ENCODE data around the gene ZNF536. TPM values are rescaled to one million over a fixed set of nuclear protein-coding genes. Genes with fewer than 3 reads are reported as not detected.

Gene ZNF536
- total and polyA plus RNA-seq, 2 donors (not counting 3 experiments of a cell fraction or from before 2014, with no cell fraction given), result not detected

DNA sequence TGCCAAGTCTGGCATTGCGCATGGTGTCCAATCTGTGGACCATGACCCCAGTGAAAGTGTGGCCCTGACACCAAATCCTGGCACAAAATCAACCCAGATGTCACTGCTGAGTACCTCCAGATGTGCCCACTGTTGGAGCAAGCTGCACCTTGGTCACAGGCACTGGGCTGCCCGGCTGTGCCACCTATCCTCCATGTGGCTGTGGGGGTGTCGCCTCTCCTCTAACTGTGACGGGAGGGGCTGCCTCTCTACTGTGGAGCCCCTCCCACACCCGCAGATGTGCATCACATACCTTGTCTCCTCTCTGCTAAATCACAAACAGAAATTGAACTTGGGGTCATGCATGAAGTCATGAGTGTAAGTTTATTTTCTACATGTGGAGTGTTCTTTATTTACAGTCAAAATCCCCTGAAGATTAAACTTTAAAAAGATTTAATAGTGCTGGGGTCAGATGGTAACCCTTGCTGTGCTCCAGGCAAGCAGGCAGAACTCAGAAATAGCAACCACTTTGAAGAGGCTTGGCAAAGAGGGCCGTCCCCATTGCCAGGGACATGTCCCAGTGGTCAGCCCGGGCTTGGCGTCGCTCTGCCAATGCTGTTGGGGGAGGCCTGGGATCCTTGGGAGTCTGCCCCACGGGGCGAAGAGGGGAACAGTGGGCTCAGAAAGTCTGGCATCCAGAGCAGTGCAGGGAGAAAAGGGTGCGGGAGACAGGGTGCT is 46.4 kb upstream of the ZNF536 start:
- H4K20me1 ChIP-seq (replicated peaks; ENCODE audit: control insufficient read depth, extremely low read depth, insufficient read depth, low read length), result no peaks in the 10 kb centered on the region
- FAIRE-seq, result no peak
- ChIA-PET POLR2A (interaction anchor here (0.6 kb wide), 1 partner anchor 1065 kb away, joined by 3 read pairs; no protein-coding TSS in a partner anchor), CTCF (no interaction called here)
- H3K27ac ChIP-seq (ENCODE audit: insufficient read depth, low read depth, low read length), result no peak overlapping the region
- H3K36me3 ChIP-seq (ENCODE audit: control insufficient read depth in 2 of 2, extremely low read depth in 1 of 2, insufficient read depth in 2 of 2, low read length in 2 of 2), result no peaks in the 10 kb centered on the region
- H3K9ac ChIP-seq (replicated peaks; ENCODE audit: extremely low read depth, insufficient read depth, low read length), result no peak overlapping the region
- DNase-seq (ENCODE audit: low read depth, low spot score), result no peak
- no peaks in the 10 kb centered on the region for H3K9me1 ChIP-seq (replicated peaks; ENCODE audit: control insufficient read depth, extremely low read depth, insufficient read depth, low read length)
- H2AFZ ChIP-seq (ENCODE audit: low read depth, low read length), result no peak overlapping the region
- no peaks in the 10 kb centered on the region for H3K79me2 ChIP-seq (ENCODE audit: control insufficient read depth, insufficient read depth, low read length)
- no peak for TF ChIP-seq CTCF (IDR thresholded peaks at IDR 0.05; ENCODE audit: extremely low read depth in 1 of 2, insufficient read depth in 1 of 2, low read depth in 1 of 2, low read length in 2 of 2)
- no peak for TF ChIP-seq JUN (IDR thresholded peaks at IDR 0.05; ENCODE audit: borderline replicate concordance, insufficient read depth, insufficient read length, low read depth)
- TF ChIP-seq POLR2A (IDR thresholded peaks at IDR 0.05; ENCODE audit: low read depth, low read length), result no peak
- no peak for TF ChIP-seq POLR2AphosphoS5 (IDR thresholded peaks at IDR 0.05; ENCODE audit: insufficient read depth, low read depth, low read length)
- no peak for TF ChIP-seq GATA2 (IDR thresholded peaks at IDR 0.05; ENCODE audit: insufficient read depth, insufficient read length, low read depth, low read length)
- TF ChIP-seq MAX (IDR thresholded peaks at IDR 0.05; ENCODE audit: insufficient read depth, insufficient read length), result no peak
- TF ChIP-seq EZH2 (IDR thresholded peaks at IDR 0.05; ENCODE audit: borderline replicate concordance, low read depth, low read length, severe bottlenecking), result no peak
- no peak for TF ChIP-seq FOS (IDR thresholded peaks at IDR 0.05; ENCODE audit: borderline replicate concordance, insufficient read depth, low read length)
- no peak for TF ChIP-seq MYC (IDR thresholded peaks at IDR 0.05; ENCODE audit: low read depth, low read length)
- no TSS peak for BruUV-seq (replicated peaks)
- no peaks in the 10 kb centered on the region for H3K27me3 ChIP-seq (ENCODE audit: control insufficient read depth in 2 of 2, insufficient read depth in 2 of 2, low read length in 2 of 2)
- no peaks in the 10 kb centered on the region for H3K4me1 ChIP-seq (ENCODE audit: control insufficient read depth, extremely low read depth, insufficient read depth, low read length)
- no peaks in the 10 kb centered on the region for H3K9me3 ChIP-seq (replicated peaks; ENCODE audit: control insufficient read depth, insufficient read depth, low read length)
- intact Hi-C loops (cut with micrococcal nuclease) (no loop called here), dilution Hi-C loops (cut with MboI; ENCODE audit: extremely low pct_ligation_motif_present, low sequenced_read_pairs) (no loop called here)
- no peak overlapping the region for H3K4me3 ChIP-seq (replicated peaks in 1 of 3; ENCODE audit: insufficient read depth in 1 of 3, low read depth in 1 of 3, low read length in 3 of 3)
- H3K4me2 ChIP-seq (ENCODE audit: insufficient read depth, low read length), result no peak overlapping the region
